ENCODE data around the gene ELAVL4.
"Not testable (repeated sequence)": the region's sequence is repeated elsewhere in the genome, so short reads cannot be mapped to it uniquely, and the experiment has no call there.

ELAVL4 gene

GRCh38 chr1:50157306-50157941 lies 48.7 kb downstream of the ELAVL4 start:
- no peak overlapping the region for H3K4me3 Mint-ChIP-seq
- H3K27ac Mint-ChIP-seq = no peak overlapping the region
- H3K27me3 Mint-ChIP-seq (ENCODE audit: low read depth, poor library complexity) = no peaks in the 10 kb centered on the region
- H3K36me3 Mint-ChIP-seq (ENCODE audit: low read depth) = no peaks in the 10 kb centered on the region
- H3K4me1 Mint-ChIP-seq = no peaks in the 10 kb centered on the region
- DNase-seq = no peak
- H3K9me3 Mint-ChIP-seq = peaks cover 55% of the 10 kb centered on the region
- no peak for TF ChIP-seq CTCF (IDR thresholded peaks at IDR 0.05)

- H3K36me3 Mint-ChIP-seq (ENCODE audit: low read depth) = no peaks in the 10 kb centered on the region
- no peaks in the 10 kb centered on the region for H3K27me3 Mint-ChIP-seq (ENCODE audit: low read depth, poor library complexity)
- H3K4me1 Mint-ChIP-seq = no peaks in the 10 kb centered on the region
- no peak overlapping the region for H3K27ac Mint-ChIP-seq
- H3K9me3 Mint-ChIP-seq = peaks cover 51% of the 10 kb centered on the region
- no peak for TF ChIP-seq CTCF (IDR thresholded peaks at IDR 0.05)
- no peak overlapping the region for H3K4me3 Mint-ChIP-seq
- DNase-seq = no peak
Observed at GRCh38 chr1:50158421-50158820, 49.7 kb downstream of the ELAVL4 start.

- DNase-seq = no peak
- TF ChIP-seq CTCF (IDR thresholded peaks at IDR 0.05) = no peak
- Mint-ChIP-seq H3K4me3 (no peak overlapping the region), H3K9me3 (peaks cover 57% of the 10 kb centered on the region), H3K27me3 (ENCODE audit: low read depth, poor library complexity) (no peaks in the 10 kb centered on the region), H3K4me1 (no peaks in the 10 kb centered on the region), H3K36me3 (ENCODE audit: low read depth) (no peaks in the 10 kb centered on the region), H3K27ac (no peak overlapping the region)
Observed at GRCh38 chr1:50163680-50164079, 55.0 kb downstream of the ELAVL4 start.

- not testable (repeated sequence) for H3K36me3 Mint-ChIP-seq (ENCODE audit: low read depth); H3K27ac Mint-ChIP-seq; DNase-seq; H3K27me3 Mint-ChIP-seq (ENCODE audit: low read depth, poor library complexity); H3K4me3 Mint-ChIP-seq; H3K4me1 Mint-ChIP-seq
- H3K9me3 Mint-ChIP-seq = peaks cover 48% of the 10 kb centered on the region
Observed at GRCh38 chr1:50166351-50166750, 57.6 kb downstream of the ELAVL4 start.

- Mint-ChIP-seq H3K4me1 (no peaks in the 10 kb centered on the region), H3K4me3 (no peak overlapping the region), H3K27me3 (ENCODE audit: low read depth, poor library complexity) (peaks cover 2% of the 10 kb centered on the region), H3K9me3 (peaks cover 51% of the 10 kb centered on the region), H3K27ac (no peak overlapping the region), H3K36me3 (ENCODE audit: low read depth) (no peaks in the 10 kb centered on the region)
- TF ChIP-seq CTCF (IDR thresholded peaks at IDR 0.05) = no peak
- DNase-seq = no peak
Observed at GRCh38 chr1:50172299-50172698, 63.6 kb downstream of the ELAVL4 start.

- no peak for TF ChIP-seq CTCF (IDR thresholded peaks at IDR 0.05)
- Mint-ChIP-seq H3K4me1 (no peaks in the 10 kb centered on the region), H3K4me3 (no peak overlapping the region), H3K36me3 (ENCODE audit: low read depth) (no peaks in the 10 kb centered on the region), H3K27me3 (ENCODE audit: low read depth, poor library complexity) (peaks cover 2% of the 10 kb centered on the region), H3K27ac (no peak overlapping the region), H3K9me3 (peaks cover 43% of the 10 kb centered on the region)
- no peak for DNase-seq
Observed at GRCh38 chr1:50174101-50174500, 65.4 kb downstream of the ELAVL4 start.
